DND-41 (cell line): ENCODE results near the gene SRPRB.

Experiments
- ATAC-seq: fragments of 200-7000 bp; cut with Tn5 transposase; 3 replicates; pipeline ENCODE4 v1.9.1; 2021; ENCODE audit warnings: low read depth; ENCODE audit not compliant: insufficient read depth
- DNase-seq: peaks from one replicate; pipeline ENCODE4 v3.0.0-alpha.2; 2020
- H2AFZ ChIP-seq: 2 replicates; pipeline ENCODE4 v1.6.0; 2012; ENCODE audit warnings: low read depth, low read length
- H3K27ac ChIP-seq: 2 replicates; pipeline ENCODE4 v1.5.1; 2012; ENCODE audit warnings: low read length, inconsistent platforms
- H3K27me3 ChIP-seq: fragments of 200-600 bp; sonication (generic); 2 replicates; pipeline ENCODE4 v1.6.0; 2012; ENCODE audit warnings: low read length, mild to moderate bottlenecking, inconsistent platforms; ENCODE audit not compliant: insufficient read depth, poor library complexity
- H3K36me3 ChIP-seq: 2 replicates; pipeline ENCODE4 v1.5.1; 2012; ENCODE audit warnings: low read length, inconsistent platforms; ENCODE audit not compliant: insufficient read depth
- H3K4me1 ChIP-seq: 2 replicates; pipeline ENCODE4 v1.5.1; 2012; ENCODE audit warnings: mild to moderate bottlenecking, low read length; ENCODE audit not compliant: insufficient read depth
- H3K4me2 ChIP-seq: 2 replicates; pipeline ENCODE4 v1.6.0; 2012; ENCODE audit warnings: mild to moderate bottlenecking, moderate library complexity, low read length, inconsistent platforms; ENCODE audit not compliant: insufficient read depth
- H3K4me3 ChIP-seq, 2 experiments: fragments of 200-600 bp in 1 of 2; shearing (Covaris generic) in 1 of 2; 2 replicates each; pipeline ENCODE4 v1.5.1; 2012 to 2016; ENCODE audit warnings: inconsistent platforms in 2 of 2, low read length in 2 of 2, mild to moderate bottlenecking in 2 of 2, low read depth in 1 of 2, moderate library complexity in 1 of 2
- H3K79me2 ChIP-seq: 2 replicates; pipeline ENCODE4 v1.6.0; 2012; ENCODE audit warnings: low read length, inconsistent platforms; ENCODE audit not compliant: insufficient read depth
- H3K9ac ChIP-seq: 2 replicates; pipeline ENCODE4 v1.6.0; 2012; ENCODE audit warnings: low read depth, mild to moderate bottlenecking, inconsistent platforms, low read length, moderate library complexity
- H3K9me3 ChIP-seq: 2 replicates; pipeline ENCODE4 v1.5.1; 2012; ENCODE audit warnings: low read length, moderate library complexity, mild to moderate bottlenecking, inconsistent platforms; ENCODE audit not compliant: insufficient read depth, severe bottlenecking
- H4K20me1 ChIP-seq: 2 replicates; pipeline ENCODE4 v1.6.0; 2012; ENCODE audit warnings: low read length; ENCODE audit not compliant: insufficient read depth
- EZH2 ChIP-seq: IDR thresholded peaks from 3 replicates; pipeline ENCODE4 v1.6.1; 2012; ENCODE audit warnings: borderline replicate concordance, low read depth, mild to moderate bottlenecking, moderate library complexity, low read length, inconsistent platforms; ENCODE audit not compliant: severe bottlenecking
- TF ChIP-seq, protein P1 (sequence below): IDR thresholded peaks from 2 replicates; pipeline ENCODE4 v1.5.1; 2012; ENCODE audit warnings: borderline replicate concordance, low read length, moderate library complexity, mild to moderate bottlenecking; ENCODE audit not compliant: poor library complexity, severe bottlenecking; ENCODE audit errors: extremely low read depth

Gene SRPRB

DNA sequence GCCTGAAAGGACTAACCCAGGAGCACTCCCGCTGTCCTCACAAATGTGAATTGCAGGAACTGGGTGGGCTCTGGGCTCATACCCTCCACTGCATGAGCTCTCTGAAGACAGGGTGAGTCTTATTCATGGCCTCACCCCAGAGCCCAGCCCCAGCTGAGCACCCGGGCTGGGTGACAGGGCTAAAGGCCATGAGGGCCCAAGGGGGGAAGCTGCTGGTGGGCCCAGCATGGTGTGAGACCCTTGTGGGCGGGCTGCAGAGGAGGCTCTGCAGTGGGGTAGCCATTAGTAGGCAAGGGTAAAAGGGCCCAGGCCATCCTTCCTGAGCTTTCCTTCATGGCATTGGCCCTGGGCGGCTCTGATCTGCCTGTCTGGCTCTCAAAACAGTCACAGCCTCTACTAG is 30.3 kb downstream of the SRPRB start:
- no peak overlapping the region for H3K27ac ChIP-seq
- DNase-seq (no peak), ATAC-seq (no peak)
- no peaks in the 10 kb centered on the region for H3K79me2 ChIP-seq
- no peak overlapping the region for H2AFZ ChIP-seq
- H3K36me3 ChIP-seq: no peaks in the 10 kb centered on the region
- no peaks in the 10 kb centered on the region for H4K20me1 ChIP-seq
- no peaks in the 10 kb centered on the region for H3K27me3 ChIP-seq
- H3K4me2 ChIP-seq: no peak overlapping the region
- H3K4me3 ChIP-seq: no peak overlapping the region
- no peaks in the 10 kb centered on the region for H3K4me1 ChIP-seq
- TF ChIP-seq, protein P1, sequence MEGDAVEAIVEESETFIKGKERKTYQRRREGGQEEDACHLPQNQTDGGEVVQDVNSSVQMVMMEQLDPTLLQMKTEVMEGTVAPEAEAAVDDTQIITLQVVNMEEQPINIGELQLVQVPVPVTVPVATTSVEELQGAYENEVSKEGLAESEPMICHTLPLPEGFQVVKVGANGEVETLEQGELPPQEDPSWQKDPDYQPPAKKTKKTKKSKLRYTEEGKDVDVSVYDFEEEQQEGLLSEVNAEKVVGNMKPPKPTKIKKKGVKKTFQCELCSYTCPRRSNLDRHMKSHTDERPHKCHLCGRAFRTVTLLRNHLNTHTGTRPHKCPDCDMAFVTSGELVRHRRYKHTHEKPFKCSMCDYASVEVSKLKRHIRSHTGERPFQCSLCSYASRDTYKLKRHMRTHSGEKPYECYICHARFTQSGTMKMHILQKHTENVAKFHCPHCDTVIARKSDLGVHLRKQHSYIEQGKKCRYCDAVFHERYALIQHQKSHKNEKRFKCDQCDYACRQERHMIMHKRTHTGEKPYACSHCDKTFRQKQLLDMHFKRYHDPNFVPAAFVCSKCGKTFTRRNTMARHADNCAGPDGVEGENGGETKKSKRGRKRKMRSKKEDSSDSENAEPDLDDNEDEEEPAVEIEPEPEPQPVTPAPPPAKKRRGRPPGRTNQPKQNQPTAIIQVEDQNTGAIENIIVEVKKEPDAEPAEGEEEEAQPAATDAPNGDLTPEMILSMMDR: no peak
- no peak for TF ChIP-seq EZH2
- no peaks in the 10 kb centered on the region for H3K9me3 ChIP-seq
- no peak overlapping the region for H3K9ac ChIP-seq

DNA sequence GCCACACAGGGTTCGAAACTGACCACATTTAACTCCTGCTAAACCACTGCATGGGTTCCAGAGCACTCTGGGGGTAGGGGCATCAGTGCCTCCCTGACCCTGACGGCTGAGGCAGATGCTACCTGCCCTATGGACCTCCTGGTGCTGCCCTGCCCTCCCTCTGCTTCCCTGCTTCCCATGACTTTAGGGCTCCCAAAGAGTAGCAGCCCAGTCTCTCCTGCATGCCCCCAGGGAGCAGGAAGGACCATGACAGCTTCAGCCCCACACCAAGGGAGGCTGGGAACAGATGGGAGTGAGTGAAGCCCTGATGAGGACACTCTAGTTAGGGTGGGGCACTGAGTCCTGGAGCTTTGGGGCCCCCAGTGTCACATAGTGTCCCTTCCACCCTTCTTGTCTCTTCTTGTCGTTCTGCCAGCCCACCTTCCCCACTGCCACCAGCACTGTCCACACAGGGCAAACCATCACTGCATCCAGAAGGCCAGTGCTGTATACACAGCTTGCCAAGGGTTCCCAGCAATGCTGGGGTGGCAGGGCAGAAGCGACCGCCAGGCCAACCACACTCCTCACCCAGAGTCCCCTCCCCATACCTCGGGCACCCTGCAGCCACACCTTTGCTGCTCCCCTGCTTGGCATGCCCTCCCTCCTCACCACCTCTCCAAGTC is 31.0 kb downstream of the SRPRB start:
- no peaks in the 10 kb centered on the region for H4K20me1 ChIP-seq
- H3K36me3 ChIP-seq: no peaks in the 10 kb centered on the region
- no peak overlapping the region for H3K27ac ChIP-seq
- no peak overlapping the region for H3K4me3 ChIP-seq
- no peaks in the 10 kb centered on the region for H3K27me3 ChIP-seq
- DNase-seq: no peak
- no peak for ATAC-seq
- TF ChIP-seq, protein P1: no peak
- no peak for TF ChIP-seq EZH2
- H3K4me1 ChIP-seq: no peaks in the 10 kb centered on the region
- no peaks in the 10 kb centered on the region for H3K79me2 ChIP-seq
- no peak overlapping the region for H3K9ac ChIP-seq
- no peak overlapping the region for H2AFZ ChIP-seq
- H3K9me3 ChIP-seq: no peaks in the 10 kb centered on the region
- H3K4me2 ChIP-seq: no peak overlapping the region

DNA sequence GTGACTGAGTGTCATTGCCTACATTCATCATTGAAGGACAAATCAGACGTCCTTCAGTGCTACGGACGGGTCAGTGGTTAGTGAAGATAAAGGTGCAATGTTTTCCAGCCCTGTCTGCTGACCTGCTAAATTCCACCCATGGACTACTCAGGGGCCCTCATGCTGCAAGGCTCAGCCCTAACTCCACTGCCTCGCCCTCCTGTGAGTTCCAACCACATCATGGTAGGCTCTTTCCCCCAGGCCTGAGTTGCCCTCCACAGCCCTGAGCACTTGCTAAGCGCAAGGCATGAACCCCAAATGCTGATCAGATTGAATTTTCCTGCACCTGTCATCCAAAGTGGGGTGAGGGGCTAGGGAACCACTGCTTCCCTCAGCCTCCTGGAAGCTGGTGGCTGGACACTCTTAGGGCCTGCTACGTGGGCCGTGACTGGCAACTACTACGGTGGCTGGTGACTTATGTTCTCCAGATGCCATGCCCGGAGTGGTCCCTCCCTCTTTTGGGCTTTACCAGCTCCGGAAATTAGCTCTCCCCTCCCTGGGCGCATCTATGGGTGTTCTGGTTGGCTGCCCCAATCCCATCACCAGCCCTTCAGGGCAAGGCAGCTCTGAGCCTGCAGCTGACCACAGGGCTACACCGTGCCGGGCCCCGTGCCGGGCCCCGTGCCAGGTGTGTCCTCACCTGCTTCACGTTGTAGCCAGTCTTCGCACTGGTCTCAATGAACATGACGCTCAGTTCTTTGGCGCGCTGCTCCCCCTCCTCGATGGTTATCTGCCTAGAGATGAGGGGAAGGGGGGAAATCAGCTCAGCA is 32.1 kb downstream of the SRPRB start:
- no peaks in the 10 kb centered on the region for H3K79me2 ChIP-seq
- H4K20me1 ChIP-seq: no peaks in the 10 kb centered on the region
- ATAC-seq: no peak
- no peak overlapping the region for H3K4me2 ChIP-seq
- no peaks in the 10 kb centered on the region for H3K36me3 ChIP-seq
- no peak overlapping the region for H2AFZ ChIP-seq
- H3K27me3 ChIP-seq: peaks cover 3% of the 10 kb centered on the region
- H3K9ac ChIP-seq: no peak overlapping the region
- H3K9me3 ChIP-seq: no peaks in the 10 kb centered on the region
- TF ChIP-seq EZH2: no peak
- TF ChIP-seq, protein P1: no peak
- DNase-seq: no peak
- H3K4me1 ChIP-seq: no peaks in the 10 kb centered on the region
- no peak overlapping the region for H3K27ac ChIP-seq
- no peak overlapping the region for H3K4me3 ChIP-seq
